ENCODE results near the gene DAPK2. TPM values are rescaled to one million over a fixed set of nuclear protein-coding genes. Genes with fewer than 3 reads are reported as not detected.
A peak's percentile ranks its signal among the peaks of the same experiment; 100 is the strongest.

The DAPK2 gene
- total and polyA plus RNA-seq, 12 donors, result 20.8 to 62.6 (median 38.5) TPM

GRCh38 chr15:63877713-63878271, 168.5 kb downstream of the DAPK2 start:
- DNase-seq (no peak), ATAC-seq (no peak)
- intact Hi-C loops (cut with DNase I), result no loop called here
- 91 to 94% methylated on average over 4 to 5 of the region's 5 CpGs for WGBS, 2 donors
- TF ChIP-seq CTCF (IDR thresholded peaks at IDR 0.05), result no peak
- peaks cover 0 to 38% (median 17%) of the 10 kb centered on the region in 9 donors for H3K4me1 ChIP-seq
- no peak overlapping the region for H3K27ac ChIP-seq
- H3K27me3 ChIP-seq, result no peaks in the 10 kb centered on the region
- no peaks in the 10 kb centered on the region for H3K36me3 ChIP-seq
- H3K4me3 ChIP-seq, result no peak overlapping the region
- H3K9me3 ChIP-seq, result peaks cover 0 to 3% (median 0%) of the 10 kb centered on the region in 11 donors

DNA sequence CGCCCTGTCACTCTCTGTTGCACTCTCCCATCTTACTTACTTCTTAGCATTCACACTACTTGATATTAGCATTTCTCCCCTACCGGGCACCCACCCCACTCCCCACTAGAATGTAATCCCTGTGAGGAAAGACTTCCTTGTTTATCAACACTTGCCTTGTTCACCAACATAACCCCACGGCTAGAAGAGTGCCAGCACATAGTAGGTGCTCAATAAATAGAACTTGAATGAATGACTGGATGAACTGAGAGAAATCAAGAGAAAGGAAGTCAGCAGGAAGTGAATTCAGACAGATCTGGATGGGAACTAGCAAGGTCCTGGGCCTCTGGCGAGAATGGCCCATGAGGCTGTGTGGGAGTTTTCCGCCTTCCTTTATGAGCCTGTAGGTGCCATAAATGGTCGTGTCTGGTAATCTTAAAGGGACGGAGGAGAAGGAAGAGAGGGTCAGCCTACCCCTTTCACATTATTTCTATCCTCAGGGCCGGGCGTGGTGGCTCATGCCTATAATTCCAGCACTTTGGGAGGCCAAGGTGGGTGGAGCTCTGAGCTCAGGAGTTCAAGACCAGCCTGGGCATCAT, 170.1 kb downstream of the DAPK2 start:
- Histone ChIP-seq H3K36me3 (no peaks in the 10 kb centered on the region), H3K27me3 (no peaks in the 10 kb centered on the region), H3K9me3 (peaks cover 0 to 6% (median 0%) of the 10 kb centered on the region in 11 donors), H3K27ac (no peak overlapping the region), H3K4me1 (peaks cover 0 to 33% (median 12%) of the 10 kb centered on the region in 9 donors), H3K4me3 (no peak overlapping the region)
- DNase-seq (no peak), ATAC-seq (no peak)
- intact Hi-C loops (cut with DNase I), result no loop called here
- TF ChIP-seq CTCF (IDR thresholded peaks at IDR 0.05), result no peak
- 52 to 64% methylated on average over 9 of the region's 9 CpGs for WGBS, 2 donors

DNA sequence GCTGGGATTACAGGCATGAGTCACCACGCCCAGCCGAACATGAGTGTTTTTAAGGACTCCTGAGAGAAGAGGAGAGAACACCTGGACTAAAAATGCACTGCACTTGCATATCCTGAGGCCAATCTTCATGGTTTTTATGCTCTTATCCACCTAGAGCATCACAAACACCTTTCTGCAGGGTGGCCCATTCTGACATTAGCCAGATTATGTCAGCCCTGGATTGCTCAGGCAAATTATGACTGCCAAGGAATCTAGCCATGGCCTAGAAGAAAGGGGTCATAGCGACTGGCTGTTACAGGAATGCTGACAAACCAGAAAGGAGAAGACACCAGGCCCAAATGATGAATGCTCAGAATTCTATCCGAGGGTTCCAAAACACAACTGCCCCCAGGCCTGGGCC, 171.7 kb downstream of the DAPK2 start:
- Histone ChIP-seq H3K4me3 (no peak overlapping the region), H3K9me3 (peaks cover 0 to 6% (median 0%) of the 10 kb centered on the region in 11 donors), H3K36me3 (no peaks in the 10 kb centered on the region), H3K4me1 (peaks cover 0 to 17% (median 0%) of the 10 kb centered on the region in 9 donors), H3K27me3 (no peaks in the 10 kb centered on the region), H3K27ac (no peak overlapping the region)
- TF ChIP-seq CTCF (IDR thresholded peaks at IDR 0.05), result no peak
- intact Hi-C loops (cut with DNase I), result no loop called here
- 69 to 82% methylated on average over 4 of the region's 4 CpGs for WGBS, 2 donors
- DNase-seq, result no peak
- no peak for ATAC-seq

GRCh38 chr15:63872759-63873510, 173.3 kb downstream of the DAPK2 start:
- no peaks in the 10 kb centered on the region for H3K27me3 ChIP-seq
- no peak for TF ChIP-seq CTCF (IDR thresholded peaks at IDR 0.05)
- H3K4me3 ChIP-seq, result no peak overlapping the region
- DNase-seq, result no peak
- intact Hi-C loops (cut with DNase I), result no loop called here
- H3K4me1 ChIP-seq, result peaks cover 0 to 14% (median 0%) of the 10 kb centered on the region in 9 donors
- peak in 1 of 8 donors; percentile 33 for ATAC-seq
- H3K27ac ChIP-seq, result peak overlapping the region in 4 of 10 donors; percentile 15 to 46 (median 42)
- no peaks in the 10 kb centered on the region for H3K36me3 ChIP-seq
- peaks cover 0 to 6% (median 0%) of the 10 kb centered on the region in 11 donors for H3K9me3 ChIP-seq
- 78 to 83% methylated on average over 8 of the region's 8 CpGs for WGBS, 2 donors
